Immature natural killer cell (primary cell): ENCODE results near the gene ZBTB7C. TPM values are rescaled to one million over a fixed set of nuclear protein-coding genes. Genes with fewer than 3 reads are reported as not detected.

ENCODE experiments used
- DNase-seq, 3 donors: peaks; one replicate each; pipeline ENCODE4 v3.0.0; 2022; ENCODE audit warnings: mixed read lengths in 1 of 3
- H3K27ac Mint-ChIP-seq, 6 donors: one replicate each; pipeline ENCODE4 v1.8.0; 2020; ENCODE audit warnings: mixed read lengths in 6 of 6, mild to moderate bottlenecking in 5 of 6, inconsistent platforms in 4 of 6, moderate library complexity in 3 of 6
- H3K27me3 Mint-ChIP-seq, 3 donors: one replicate each; pipeline ENCODE4 v1.8.0; 2020 to 2021; ENCODE audit warnings: low read depth in 3 of 3, mild to moderate bottlenecking in 3 of 3, mixed read lengths in 3 of 3, moderate library complexity in 3 of 3, inconsistent platforms in 1 of 3
- H3K36me3 Mint-ChIP-seq, 3 donors: one replicate each; pipeline ENCODE4 v1.8.0; 2020; ENCODE audit warnings: mixed read lengths in 3 of 3, inconsistent platforms in 2 of 3, mild to moderate bottlenecking in 2 of 3
- H3K4me1 Mint-ChIP-seq, 2 donors: one replicate each; pipeline ENCODE4 v1.8.0; 2020; ENCODE audit warnings: inconsistent platforms in 2 of 2, mild to moderate bottlenecking in 2 of 2, mixed read lengths in 2 of 2, moderate library complexity in 1 of 2
- H3K4me3 Mint-ChIP-seq, 5 donors: one replicate each; pipeline ENCODE4 v1.8.0; 2020; ENCODE audit warnings: mild to moderate bottlenecking in 5 of 5, mixed read lengths in 5 of 5, inconsistent platforms in 3 of 5, moderate library complexity in 3 of 5
- H3K9me3 Mint-ChIP-seq, 6 donors: one replicate each; pipeline ENCODE4 v1.8.0; 2020; ENCODE audit warnings: mild to moderate bottlenecking in 6 of 6, mixed read lengths in 6 of 6, inconsistent platforms in 4 of 6, moderate library complexity in 3 of 6
- polyA plus RNA-seq, 3 donors: library from polyadenylated mRNA; unstranded; fragments of 300-500 nt; fragmentation: Illumina TruSeq; gene quantifications; one replicate each; pipeline ENCODE4 v1.2.3, GENCODE V29; 2021

ZBTB7C gene
- polyA plus RNA-seq, 3 donors from 2014 or later, result not detected

GRCh38 chr18:48011926-48012465, 397.2 kb downstream of the ZBTB7C start:
- Mint-ChIP-seq H3K4me3 (no peak overlapping the region), H3K27ac (no peak overlapping the region), H3K4me1 (peaks cover 15 to 30% of the 10 kb centered on the region in 2 donors), H3K9me3 (peaks cover 0 to 5% (median 0%) of the 10 kb centered on the region in 6 donors), H3K27me3 (peaks cover 3 to 7% (median 5%) of the 10 kb centered on the region in 3 donors), H3K36me3 (no peaks in the 10 kb centered on the region)
- no peak for DNase-seq

DNA sequence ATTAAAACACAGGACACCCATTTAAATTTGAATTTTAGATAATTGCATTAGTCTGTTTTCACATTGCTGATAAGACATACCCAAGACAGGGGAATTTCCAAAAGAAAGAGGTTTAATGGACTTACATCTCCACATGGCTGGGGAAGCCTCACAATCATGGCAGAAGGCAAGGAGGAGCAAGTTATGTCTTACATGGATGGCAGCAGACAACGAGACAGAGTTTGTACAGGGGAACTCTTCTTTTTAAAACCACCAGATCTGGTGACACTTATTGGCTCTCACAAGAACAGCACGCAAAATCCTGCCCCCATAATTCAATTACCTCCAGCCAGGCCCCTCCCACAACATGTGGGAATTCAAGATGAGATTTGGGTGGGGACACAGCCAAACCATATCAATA, 398.9 kb downstream of the ZBTB7C start:
- Mint-ChIP-seq H3K9me3 (peaks cover 0 to 2% (median 0%) of the 10 kb centered on the region in 6 donors), H3K4me3 (no peak overlapping the region), H3K27me3 (peaks cover 2 to 12% (median 3%) of the 10 kb centered on the region in 3 donors), H3K36me3 (no peaks in the 10 kb centered on the region), H3K4me1 (peaks cover 19 to 30% of the 10 kb centered on the region in 2 donors), H3K27ac (no peak overlapping the region)
- no peak for DNase-seq

GRCh38 chr18:48009116-48009745, 400.0 kb downstream of the ZBTB7C start:
- peak overlapping the region in 1 of 6 donors; percentile 70 for H3K27ac Mint-ChIP-seq
- no peaks in the 10 kb centered on the region for H3K36me3 Mint-ChIP-seq
- H3K4me3 Mint-ChIP-seq, result peak overlapping the region; percentile 73 to 86 (median 82)
- DNase-seq, result no peak
- peaks cover 19 to 30% of the 10 kb centered on the region in 2 donors for H3K4me1 Mint-ChIP-seq
- no peaks in the 10 kb centered on the region for H3K9me3 Mint-ChIP-seq
- peaks cover 2 to 12% (median 3%) of the 10 kb centered on the region in 3 donors for H3K27me3 Mint-ChIP-seq

GRCh38 chr18:48007955-48008701, 401.1 kb downstream of the ZBTB7C start:
- Mint-ChIP-seq H3K4me1 (peaks cover 16 to 21% of the 10 kb centered on the region in 2 donors), H3K36me3 (no peaks in the 10 kb centered on the region), H3K27ac (no peak overlapping the region), H3K9me3 (no peaks in the 10 kb centered on the region), H3K27me3 (peaks cover 2 to 12% (median 8%) of the 10 kb centered on the region in 3 donors), H3K4me3 (peak overlapping the region; percentile 73 to 86 (median 82))
- DNase-seq, result peak; percentile 43 to 53 (median 48)

DNA sequence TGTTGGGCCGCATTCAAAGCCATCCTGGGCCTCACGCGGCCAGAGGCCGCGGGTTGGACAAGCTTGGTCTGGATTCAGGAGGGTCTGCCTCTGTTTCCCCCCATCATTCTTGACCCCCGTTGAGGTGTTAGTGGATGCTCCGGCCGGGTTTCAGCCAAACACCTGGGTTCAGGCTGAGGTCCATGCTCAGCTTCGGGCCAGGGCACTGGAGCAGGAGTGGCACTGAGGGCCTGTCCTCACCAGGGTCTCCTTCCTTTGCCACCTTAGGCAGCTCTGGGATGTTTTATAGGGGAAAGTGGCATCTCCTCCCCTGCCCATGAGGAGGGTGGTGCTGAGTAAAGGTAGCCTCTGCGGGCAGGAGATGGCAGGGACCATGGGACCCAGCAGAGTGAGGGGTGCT, 401.8 kb downstream of the ZBTB7C start:
- DNase-seq, result no peak
- Mint-ChIP-seq H3K27ac (no peak overlapping the region), H3K36me3 (no peaks in the 10 kb centered on the region), H3K4me1 (peaks cover 12 to 16% of the 10 kb centered on the region in 2 donors), H3K27me3 (peaks cover under 1 to 12% (median 8%) of the 10 kb centered on the region in 3 donors), H3K9me3 (no peaks in the 10 kb centered on the region), H3K4me3 (peak overlapping the region in 2 of 5 donors; percentile 29 to 63)

GRCh38 chr18:48006415-48007175, 402.6 kb downstream of the ZBTB7C start:
- Mint-ChIP-seq H3K9me3 (no peaks in the 10 kb centered on the region), H3K27ac (no peak overlapping the region), H3K4me3 (peak overlapping the region; percentile 29 to 64 (median 55)), H3K36me3 (no peaks in the 10 kb centered on the region), H3K27me3 (peaks cover 0 to 12% (median 8%) of the 10 kb centered on the region in 3 donors), H3K4me1 (peaks cover 7 to 12% of the 10 kb centered on the region in 2 donors)
- no peak for DNase-seq

DNA sequence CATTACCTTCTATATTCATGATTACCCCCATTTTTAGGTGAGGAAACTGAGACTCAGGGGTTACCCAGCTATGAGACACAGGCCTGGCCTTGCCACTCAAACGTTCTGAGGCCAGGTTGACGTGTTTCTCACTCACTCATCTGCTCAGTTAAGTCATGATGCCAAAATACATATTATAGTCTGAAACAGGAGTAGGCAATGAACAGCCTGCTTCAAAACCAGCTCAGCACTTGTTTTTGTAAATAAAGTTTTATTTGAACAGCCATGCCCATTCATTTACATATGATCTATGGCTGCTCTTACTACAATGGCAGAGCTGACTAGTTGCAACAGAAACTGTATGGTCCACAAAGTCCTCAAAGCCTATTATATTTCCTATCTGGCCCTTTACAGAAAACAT, 404.6 kb downstream of the ZBTB7C start:
- H3K4me1 Mint-ChIP-seq, result peaks cover 7 to 15% of the 10 kb centered on the region in 2 donors
- no peaks in the 10 kb centered on the region for H3K9me3 Mint-ChIP-seq
- no peak overlapping the region for H3K27ac Mint-ChIP-seq

GRCh38 chr18:48003426-48004349, 405.5 kb downstream of the ZBTB7C start:
- peak overlapping the region in 2 of 6 donors; percentile 15 to 27 for H3K27ac Mint-ChIP-seq
- H3K4me1 Mint-ChIP-seq, result peaks cover 4 to 10% of the 10 kb centered on the region in 2 donors
- peak; percentile 23 to 43 (median 31) for DNase-seq
- H3K27me3 Mint-ChIP-seq, result peaks cover 2 to 6% (median 6%) of the 10 kb centered on the region in 3 donors
- no peaks in the 10 kb centered on the region for H3K36me3 Mint-ChIP-seq
- no peaks in the 10 kb centered on the region for H3K9me3 Mint-ChIP-seq
- H3K4me3 Mint-ChIP-seq, result no peak overlapping the region

More for the DNA sequence above, 404.6 kb downstream of the ZBTB7C start:
- Mint-ChIP-seq H3K4me3 (no peak overlapping the region), H3K36me3 (no peaks in the 10 kb centered on the region), H3K27me3 (peaks cover 0 to 9% (median 8%) of the 10 kb centered on the region in 3 donors)
- no peak for DNase-seq

- Mint-ChIP-seq H3K9me3 (no peaks in the 10 kb centered on the region), H3K4me1 (peaks cover 4 to 5% of the 10 kb centered on the region in 2 donors), H3K27ac (no peak overlapping the region), H3K36me3 (no peaks in the 10 kb centered on the region), H3K4me3 (no peak overlapping the region), H3K27me3 (peaks cover 2 to 6% (median 6%) of the 10 kb centered on the region in 3 donors)
- DNase-seq, result no peak
These were observed 406.2 kb downstream of the ZBTB7C start for GRCh38 chr18:48002933-48003365.

- no peak overlapping the region for H3K4me3 Mint-ChIP-seq
- no peak overlapping the region for H3K27ac Mint-ChIP-seq
- peaks cover 0 to 15% (median 8%) of the 10 kb centered on the region in 6 donors for H3K9me3 Mint-ChIP-seq
- no peak for DNase-seq
- H3K4me1 Mint-ChIP-seq, result peaks cover 0 to 5% of the 10 kb centered on the region in 2 donors
- peaks cover 0 to 5% (median 2%) of the 10 kb centered on the region in 3 donors for H3K27me3 Mint-ChIP-seq
- H3K36me3 Mint-ChIP-seq, result peaks cover 0 to 9% (median 8%) of the 10 kb centered on the region in 3 donors
These were observed 408.5 kb downstream of the ZBTB7C start for GRCh38 chr18:48000701-48001100.

GRCh38 chr18:47999801-48000248, 409.4 kb downstream of the ZBTB7C start:
- Mint-ChIP-seq H3K36me3 (peaks cover 0 to 9% (median 8%) of the 10 kb centered on the region in 3 donors), H3K27me3 (peaks cover 0 to 5% (median 2%) of the 10 kb centered on the region in 3 donors), H3K27ac (peak overlapping the region in 2 of 6 donors; percentile 14 to 30), H3K4me3 (no peak overlapping the region), H3K4me1 (peaks cover 0 to 5% of the 10 kb centered on the region in 2 donors), H3K9me3 (peaks cover 0 to 15% (median 8%) of the 10 kb centered on the region in 6 donors)
- DNase-seq, result no peak

DNA sequence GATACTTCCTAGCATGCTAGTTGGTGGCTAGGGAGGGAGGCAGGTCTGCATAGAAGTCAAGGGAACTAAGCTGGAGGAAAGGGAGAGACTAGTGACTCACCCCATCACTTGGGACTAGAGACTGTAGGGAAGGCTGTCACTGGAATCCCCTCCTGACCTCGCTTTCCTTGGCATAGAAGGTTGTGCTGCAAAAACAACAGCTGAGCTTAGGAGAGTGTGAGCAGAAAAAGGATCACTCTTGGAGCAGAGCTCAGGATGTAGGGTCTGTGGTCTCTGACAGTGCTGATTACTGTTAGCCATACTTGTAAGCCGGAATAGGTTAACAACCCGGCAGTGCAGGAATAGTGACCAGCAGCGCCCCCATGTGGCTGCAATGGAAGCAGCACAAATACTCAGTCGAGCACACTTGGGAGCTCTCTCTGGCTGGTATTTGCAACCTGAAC, 411.8 kb downstream of the ZBTB7C start:
- Mint-ChIP-seq H3K4me1 (peaks cover 0 to 5% of the 10 kb centered on the region in 2 donors), H3K27me3 (peaks cover 0 to 4% (median 0%) of the 10 kb centered on the region in 3 donors), H3K4me3 (no peak overlapping the region), H3K27ac (no peak overlapping the region), H3K36me3 (peaks cover 0 to 9% (median 8%) of the 10 kb centered on the region in 3 donors), H3K9me3 (peaks cover 0 to 15% (median 8%) of the 10 kb centered on the region in 6 donors)
- no peak for DNase-seq
